Tracheal epithelial cell (primary cell): ENCODE data around the gene PNLDC1. TPM values are rescaled to one million over a fixed set of nuclear protein-coding genes. Genes with fewer than 3 reads are reported as not detected.

Source experiments
- total RNA-seq: library from RNA; depleted of rRNA; stranded (reverse); fragments of >200 nt; gene quantifications from 2 replicates; pipeline ENCODE4 v1.2.1, GENCODE V29; 2014

The PNLDC1 gene, protein sequence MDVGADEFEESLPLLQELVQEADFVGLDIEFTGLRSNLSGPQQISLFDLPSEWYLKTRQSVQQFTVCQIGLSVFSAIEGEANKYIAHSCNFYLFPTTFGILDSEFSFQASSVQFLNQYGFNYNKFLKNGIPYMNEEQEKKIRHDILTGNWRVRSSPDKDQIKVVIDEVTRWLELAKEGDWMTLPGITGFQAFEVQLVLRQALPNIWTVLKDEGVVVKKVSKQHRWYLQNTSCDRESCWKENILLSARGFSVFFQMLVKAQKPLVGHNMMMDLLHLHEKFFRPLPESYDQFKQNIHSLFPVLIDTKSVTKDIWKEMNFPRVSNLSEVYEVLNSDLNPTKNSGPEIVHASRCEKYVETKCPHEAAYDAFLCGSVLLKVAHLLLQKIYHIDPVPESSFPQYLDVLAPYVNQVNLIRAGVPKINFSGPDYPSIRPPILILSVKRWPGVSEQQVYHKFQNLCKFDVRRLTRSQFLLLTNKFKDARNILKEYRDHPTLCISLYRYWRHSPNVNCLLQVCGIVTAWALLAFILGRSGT
- total RNA-seq: under 0.01 and 0.21 TPM in 2 replicates

DNA sequence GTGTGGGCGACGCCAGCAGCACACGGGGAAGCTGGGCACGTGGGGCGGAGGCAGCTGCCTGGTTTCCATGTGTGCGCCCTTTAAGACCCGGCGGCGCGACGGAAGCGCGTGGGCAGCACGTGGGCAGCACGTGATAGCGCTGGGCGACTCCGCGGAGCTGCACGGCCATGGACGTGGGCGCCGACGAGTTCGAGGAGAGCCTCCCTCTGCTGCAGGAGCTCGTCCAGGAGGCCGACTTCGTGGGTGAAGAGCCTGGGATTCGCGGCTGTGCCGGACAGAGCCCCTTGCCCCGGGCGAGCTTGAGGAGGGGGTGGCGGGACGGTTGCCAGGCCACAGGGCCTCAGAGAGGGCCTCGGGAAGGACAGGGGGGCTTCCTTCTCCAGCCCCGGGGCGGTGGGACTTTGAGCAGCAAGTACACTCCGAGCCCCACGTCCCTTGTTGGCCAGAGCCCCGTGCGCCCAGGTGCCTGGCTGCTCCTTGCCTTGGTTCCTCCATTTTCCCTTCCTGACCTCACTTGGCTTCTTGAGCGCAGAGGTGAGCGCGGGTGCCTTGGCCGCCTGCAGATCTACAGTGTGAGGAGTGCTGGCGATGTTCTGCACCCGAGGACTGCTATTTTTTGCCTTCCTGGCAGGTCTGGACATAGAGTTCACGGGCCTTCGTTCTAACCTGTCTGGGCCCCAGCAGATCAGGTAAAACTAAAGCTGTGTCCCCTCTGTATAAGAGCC is at the start of gene PNLDC1:
Gene PNLDC1 (plus strand): TSS at position 136 of the 725 bp plus-strand sequence. CDS start 32 bp downstream, at position 168.

DNA sequence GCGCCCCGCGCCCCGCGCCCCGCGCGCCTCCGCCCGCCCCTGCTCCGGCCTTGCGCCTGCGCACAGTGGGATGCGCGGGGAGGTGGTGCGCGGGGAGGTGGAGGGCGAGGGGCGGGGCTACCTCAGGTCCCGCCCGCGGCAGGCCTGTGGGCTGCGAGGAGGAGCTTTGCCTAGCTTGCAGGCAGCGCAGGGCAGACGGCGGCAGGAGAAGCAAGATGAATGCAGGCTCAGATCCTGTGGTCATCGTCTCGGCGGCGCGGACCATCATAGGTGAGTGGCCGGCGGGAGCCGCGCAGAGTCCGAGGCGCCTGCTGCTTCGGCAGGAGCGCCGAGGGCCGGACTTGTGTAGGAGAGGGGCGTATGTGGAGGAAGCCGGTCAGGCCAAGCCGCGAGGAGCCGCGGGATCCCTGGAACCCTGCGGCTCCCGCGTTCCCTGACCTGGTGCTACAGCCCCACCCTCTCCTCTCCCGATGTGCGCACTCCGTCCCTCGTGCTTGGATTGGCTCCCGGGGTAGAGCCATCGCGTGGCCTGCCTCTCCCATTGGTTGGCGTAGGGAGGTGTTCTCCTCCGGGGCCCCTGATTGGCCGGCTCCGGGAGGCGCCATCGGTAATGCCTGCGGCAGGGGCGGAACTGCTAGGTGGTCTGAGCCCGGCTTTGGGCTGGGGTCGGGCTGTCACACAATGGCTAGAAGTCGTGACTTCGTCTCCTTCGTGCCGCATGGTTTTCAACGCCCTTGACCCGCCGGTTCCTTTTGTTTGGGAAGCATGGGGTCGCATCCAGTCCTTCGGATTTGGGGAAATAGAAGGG is 38.0 kb upstream of the PNLDC1 start, which contains the start of gene ACAT2:
Gene ACAT2 (plus strand): TSS at position 173 of the 808 bp plus-strand sequence. CDS start 43 bp downstream, at position 216.

DNA sequence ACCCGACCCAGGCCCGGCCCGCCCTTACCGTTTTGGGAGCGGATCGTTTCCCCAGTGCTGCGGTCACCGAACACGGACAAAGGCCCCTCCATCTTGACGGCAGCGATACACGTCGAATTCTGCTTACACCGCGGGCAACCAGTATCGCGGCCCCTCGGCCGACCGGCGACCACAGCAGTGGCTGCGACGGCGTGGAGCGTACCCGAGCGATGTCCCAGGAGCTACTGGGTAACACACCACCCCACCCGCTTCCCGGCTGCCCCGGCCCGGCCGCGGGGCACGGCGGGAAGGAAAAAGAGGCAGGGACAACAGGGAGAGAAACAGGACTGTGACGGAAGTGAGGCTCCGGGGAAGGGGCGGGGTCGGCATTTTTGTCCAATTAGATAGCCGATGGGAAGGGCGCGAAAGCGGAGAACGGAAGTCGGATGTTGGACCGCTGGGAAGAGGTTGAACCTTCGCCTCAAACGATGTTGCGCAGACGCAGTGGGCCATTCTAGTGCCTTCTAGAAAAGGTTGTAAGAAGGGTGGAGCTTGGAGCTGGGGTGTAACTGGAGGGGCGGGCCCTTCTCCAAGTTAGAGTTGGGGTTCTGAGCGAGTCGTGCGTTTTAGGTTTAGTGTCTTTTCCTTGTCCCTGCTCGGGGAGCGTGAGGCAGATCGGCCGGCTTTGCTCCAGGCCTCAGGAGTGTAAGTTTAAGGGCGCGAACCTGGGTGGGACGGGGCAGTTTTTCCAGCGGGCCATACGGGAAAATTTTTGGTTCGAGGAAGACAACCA is 10.5 kb upstream of the PNLDC1 start, which contains the start of gene TCP1:
Gene TCP1 (minus strand): TSS at position 226 of the 772 bp plus-strand sequence. CDS start 134 bp downstream, at position 92.

DNA sequence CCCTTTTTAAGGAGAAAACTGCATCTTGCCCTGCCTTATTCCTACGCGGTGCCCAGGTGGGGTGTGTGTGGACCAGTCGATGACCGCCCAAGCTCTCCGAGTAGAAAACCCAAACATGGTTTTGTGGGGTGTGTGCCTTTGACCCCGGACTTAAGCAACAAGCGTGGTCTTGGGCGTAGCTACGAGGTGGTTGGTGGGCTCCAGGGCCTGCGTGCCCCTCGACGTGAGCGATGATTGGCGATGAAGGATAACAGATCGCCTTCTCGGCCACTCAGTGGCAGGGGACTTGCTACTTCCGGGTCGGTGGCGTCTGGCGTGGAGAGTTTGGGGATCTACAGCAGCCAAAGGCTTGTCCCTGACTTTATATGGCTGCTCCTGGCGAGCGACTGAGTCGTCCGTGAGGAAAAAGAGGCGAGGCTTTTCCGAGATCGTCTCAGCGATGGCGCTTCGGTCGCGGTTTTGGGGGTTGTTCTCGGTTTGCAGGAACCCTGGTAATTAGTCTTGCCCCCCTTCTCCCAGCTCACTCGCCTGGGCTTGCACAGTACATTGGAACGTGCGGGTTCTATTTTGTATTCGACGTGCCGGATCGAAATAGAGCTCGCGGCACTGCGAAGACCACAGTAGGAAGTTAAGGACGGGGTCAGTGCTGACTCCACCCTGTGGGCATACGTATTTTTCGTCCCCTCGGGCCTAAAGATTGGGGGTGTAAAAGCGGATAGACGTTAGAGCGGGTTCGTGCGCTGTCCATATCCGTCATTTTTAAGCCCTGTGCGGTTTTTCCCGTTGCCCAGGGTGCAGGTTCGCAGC is 9.7 kb upstream of the PNLDC1 start, which contains the start of gene MRPL18:
Gene MRPL18 (plus strand): TSS at position 319 of the 807 bp plus-strand sequence. CDS start 121 bp downstream, at position 440.

Other genes starting within 250 kb of the PNLDC1 start
- gene SOD2, start 107.0 kb upstream of the PNLDC1 start, total RNA-seq: 59.7 and 767 TPM in 2 replicates
- gene WTAP, start 72.8 kb upstream of the PNLDC1 start, total RNA-seq: 87.0 and 94.0 TPM in 2 replicates
- 29.2 and 87.5 TPM in 2 replicates for gene ACAT2, start 38.2 kb upstream of the PNLDC1 start, total RNA-seq
- 222 and 276 TPM in 2 replicates for gene TCP1, start 10.7 kb upstream of the PNLDC1 start, total RNA-seq
- 80.1 and 80.2 TPM in 2 replicates for gene MRPL18, start 9.8 kb upstream of the PNLDC1 start, total RNA-seq
- under 0.01 TPM in 1 of 2 replicates, not detected in the other for gene MAS1, start 90.7 kb downstream of the PNLDC1 start, total RNA-seq
- 107 and 118 TPM in 2 replicates for gene IGF2R, start 168.8 kb downstream of the PNLDC1 start, total RNA-seq